ENCODE data around the gene FASLG.

- TF ChIP-seq CTCF (IDR thresholded peaks at IDR 0.05) (no peak), POLR2A (IDR thresholded peaks at IDR 0.05) (no peak), POLR2AphosphoS5 (IDR thresholded peaks at IDR 0.05) (no peak)
Measured at GRCh38 chr1:172672720-172673119, 13.8 kb downstream of the FASLG start.
